HepG2 (cell line): Measurements from ENCODE around the gene STK4.

Experiments used
- CREB1 ChIP-seq, 2 experiments: fragments of 450-650 bp in 1 of 2; IDR thresholded peaks; 2 replicates each; pipeline ENCODE4 v1.6.1; 2016 to 2017; ENCODE audit warnings: control low read depth in 1 of 2, mild to moderate bottlenecking in 1 of 2, missing compliant biosample characterization in 1 of 2, missing genetic modification characterization in 1 of 2
- HDAC2 ChIP-seq: sonication (generic); formaldehyde crosslinking; IDR thresholded peaks from 2 replicates; pipeline ENCODE4 v1.4.0; 2020; ENCODE audit warnings: missing genetic modification reagents
- HNRNPH1 ChIP-seq: fragments of 200-400 bp; formaldehyde crosslinking; optimal IDR thresholded peaks from 2 replicates; pipeline ENCODE3; 2017; ENCODE audit warnings: mild to moderate bottlenecking, low read depth, low read length
- POLR2A ChIP-seq, 2 experiments: IDR thresholded peaks; 2 replicates each; pipeline ENCODE4 v1.6.1; 2011; ENCODE audit warnings: low read depth in 2 of 2, low read length in 2 of 2, mild to moderate bottlenecking in 1 of 2, moderate library complexity in 1 of 2; ENCODE audit not compliant: insufficient read depth in 1 of 2
- POLR2AphosphoS5 ChIP-seq: IDR thresholded peaks from 2 replicates; pipeline ENCODE4 v1.6.1; 2012; ENCODE audit warnings: low read depth, low read length
- ZNF777 ChIP-seq: sonication (generic); formaldehyde crosslinking; IDR thresholded peaks from 2 replicates; pipeline ENCODE4 v1.4.0; 2020; ENCODE audit warnings: missing genetic modification reagents
- ZSCAN25 ChIP-seq: sonication (generic); formaldehyde crosslinking; IDR thresholded peaks from 2 replicates; pipeline ENCODE4 v1.8.0; 2022; ENCODE audit warnings: mild to moderate bottlenecking, missing genetic modification reagents
- TF ChIP-seq, protein P1 (sequence below): sonication (generic); formaldehyde crosslinking; IDR thresholded peaks from 2 replicates; pipeline ENCODE4 v1.8.1; 2023; ENCODE audit warnings: missing genetic modification reagents, inconsistent platforms, borderline replicate concordance

DNA sequence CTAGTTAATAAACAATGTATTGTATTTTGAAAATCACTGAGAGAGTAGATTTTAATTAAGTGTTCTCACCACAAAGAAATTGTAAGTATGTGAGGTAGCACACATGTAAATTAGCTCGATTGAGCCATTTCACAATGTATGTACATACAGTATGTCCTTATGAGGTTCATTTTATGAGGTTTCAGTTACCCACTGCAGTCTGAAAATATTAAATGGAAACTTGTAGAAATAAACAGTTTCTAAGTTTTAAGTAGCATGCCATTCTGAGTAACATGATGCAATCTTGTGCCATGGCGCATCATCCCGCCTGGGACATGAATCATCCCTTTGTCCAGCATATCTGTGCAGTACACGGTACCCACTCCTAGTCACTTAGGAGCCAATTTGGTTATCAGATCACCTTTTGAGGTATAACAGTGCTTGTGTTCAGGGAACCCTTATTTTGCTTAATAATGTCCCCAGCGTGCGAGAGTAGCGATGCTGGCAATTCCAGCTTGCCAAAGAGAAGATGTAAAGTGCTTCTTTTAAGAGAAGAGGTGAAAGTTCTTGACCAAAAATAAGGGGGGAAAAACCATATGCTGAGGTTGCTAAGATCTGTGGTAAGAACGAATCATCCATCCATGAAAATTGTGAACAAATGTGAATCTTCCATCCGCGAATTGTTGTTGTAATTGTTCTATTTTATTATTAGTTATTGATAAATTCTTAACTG is 69.9 kb downstream of the STK4 start:
- TF ChIP-seq, protein P1, sequence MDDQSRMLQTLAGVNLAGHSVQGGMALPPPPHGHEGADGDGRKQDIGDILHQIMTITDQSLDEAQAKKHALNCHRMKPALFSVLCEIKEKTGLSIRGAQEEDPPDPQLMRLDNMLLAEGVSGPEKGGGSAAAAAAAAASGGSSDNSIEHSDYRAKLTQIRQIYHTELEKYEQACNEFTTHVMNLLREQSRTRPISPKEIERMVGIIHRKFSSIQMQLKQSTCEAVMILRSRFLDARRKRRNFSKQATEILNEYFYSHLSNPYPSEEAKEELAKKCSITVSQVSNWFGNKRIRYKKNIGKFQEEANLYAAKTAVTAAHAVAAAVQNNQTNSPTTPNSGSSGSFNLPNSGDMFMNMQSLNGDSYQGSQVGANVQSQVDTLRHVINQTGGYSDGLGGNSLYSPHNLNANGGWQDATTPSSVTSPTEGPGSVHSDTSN, result no peak
- TF ChIP-seq HDAC2 (CRISPR knock-in tag) (no peak), ZNF777 (no peak), POLR2AphosphoS5 (no peak), HNRNPH1 (no peak), POLR2A (IDR thresholded peaks at IDR 0.05; ENCODE audit: insufficient read depth in 1 of 2, low read depth in 2 of 2, low read length in 2 of 2) (no peak), ZSCAN25 (CRISPR knock-in tag) (no peak), CREB1 (IDR thresholded peaks at IDR 0.05) (no peak), CREB1 (CRISPR knock-in tag; IDR thresholded peaks at IDR 0.05) (no peak)
